Lower lobe of right lung (tissue), 2 donors: Measurements from ENCODE around the gene TPSG1. TPM values are rescaled to one million over a fixed set of nuclear protein-coding genes. Genes with fewer than 3 reads are reported as not detected.
"Not testable (repeated sequence)": the region's sequence is repeated elsewhere in the genome, so short reads cannot be mapped to it uniquely, and the experiment has no call there.

Experiments used
- ATAC-seq, 2 donors: fragments of 200-7000 bp; cut with Tn5 transposase; one replicate each; pipeline ENCODE4 v1.9.1; 2020 to 2022; ENCODE audit warnings: mild to moderate bottlenecking in 2 of 2, moderate library complexity in 2 of 2
- DNase-seq: peaks from one replicate; pipeline ENCODE4 v3.0.0-alpha.2; 2020
- H3K27ac ChIP-seq: fragments of 200-600 bp; one replicate; pipeline ENCODE4 v1.8.0; 2022
- H3K27me3 ChIP-seq: fragments of 200-600 bp; one replicate; pipeline ENCODE4 v1.8.0; 2022; ENCODE audit warnings: low read depth
- H3K36me3 ChIP-seq: fragments of 200-600 bp; one replicate; pipeline ENCODE4 v1.8.0; 2022; ENCODE audit warnings: mild to moderate bottlenecking
- H3K4me1 ChIP-seq: fragments of 200-600 bp; one replicate; pipeline ENCODE4 v1.8.0; 2022
- H3K4me3 ChIP-seq: fragments of 200-600 bp; one replicate; pipeline ENCODE4 v1.8.0; 2022; ENCODE audit warnings: mild to moderate bottlenecking
- H3K9me3 ChIP-seq: fragments of 200-600 bp; one replicate; pipeline ENCODE4 v1.8.0; 2022
- CTCF ChIP-seq: fragments of 200-600 bp; IDR thresholded peaks from one replicate; pipeline ENCODE4 v1.8.0; 2022; ENCODE audit warnings: antibody characterized with exemption, mild to moderate bottlenecking
- intact Hi-C: fragments of 100-400 bp; cut with DNase I; formaldehyde crosslinking; loops from one replicate; pipeline ENCODE4 v1.11.0; 2022
- total RNA-seq: library from RNA; stranded (reverse); fragmentation: NEBNext Ultra II Directional; extraction: Animal tissue kit (Norgen Biotek cat#: 25700); gene quantifications from one replicate; pipeline ENCODE4 v1.2.1, GENCODE V29; 2021
- donor health status: DM: no; HTN: yes; CAD: no; lungs with severe emphysema.

Gene TPSG1
- total RNA-seq, 1 donor from 2014 or later: 2.9 TPM

- H3K4me1 ChIP-seq: no peaks in the 10 kb centered on the region
- intact Hi-C loops: no loop called here
Observed at GRCh38 chr16:1200014-1200627, 24.9 kb downstream of the TPSG1 start.

DNA sequence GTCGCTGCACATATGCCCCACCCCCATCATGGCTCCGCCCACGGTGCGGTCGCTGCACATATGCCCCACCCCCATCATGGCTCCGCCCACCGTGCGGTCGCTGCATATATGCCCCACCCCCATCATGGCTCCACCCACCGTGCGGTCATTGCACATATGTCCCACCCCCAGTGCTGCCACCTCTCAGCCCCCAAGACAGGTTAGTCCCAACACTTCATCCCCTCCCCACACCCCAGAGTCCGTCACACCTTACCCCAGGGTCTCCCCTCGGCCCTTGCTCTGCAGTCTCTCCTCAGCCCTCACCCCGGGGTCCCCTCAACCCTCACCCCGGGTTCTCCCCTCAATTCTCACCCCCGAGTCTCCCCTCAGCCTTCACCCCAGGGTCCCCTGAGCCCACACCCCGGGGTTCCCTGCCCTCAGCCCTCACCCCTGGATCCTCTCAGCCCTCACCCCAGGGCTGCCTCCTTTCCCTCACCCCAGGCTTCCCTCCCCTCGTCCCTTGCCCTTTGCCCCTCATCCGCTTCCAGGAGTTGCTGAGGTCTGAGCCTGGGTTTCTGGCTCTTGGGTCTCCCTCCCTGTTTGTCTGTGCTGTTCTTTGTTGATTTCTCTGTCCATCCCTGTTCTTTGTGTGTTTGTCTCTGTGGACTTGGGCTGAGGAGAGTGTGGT is 25.6 kb downstream of the TPSG1 start:
- Histone ChIP-seq H3K9me3 (no peaks in the 10 kb centered on the region), H3K4me3 (no peak overlapping the region), H3K27ac (no peak overlapping the region), H3K36me3 (no peaks in the 10 kb centered on the region), H3K27me3 (no peaks in the 10 kb centered on the region), H3K4me1 (no peaks in the 10 kb centered on the region)
- TF ChIP-seq CTCF: no peak
- ATAC-seq (no peak), DNase-seq (no peak)
- intact Hi-C loops: no loop called here

More at GRCh38 chr16:1200014-1200627, 24.9 kb downstream of the TPSG1 start:
- Histone ChIP-seq H3K9me3 (no peaks in the 10 kb centered on the region), H3K27ac (no peak overlapping the region), H3K4me3 (no peak overlapping the region), H3K36me3 (no peaks in the 10 kb centered on the region), H3K27me3 (no peaks in the 10 kb centered on the region)
- TF ChIP-seq CTCF: no peak
- ATAC-seq: no peak
- no peak for DNase-seq

GRCh38 chr16:1198671-1199346 is 26.3 kb downstream of the TPSG1 start:
- H3K27me3 ChIP-seq, H3K36me3 ChIP-seq, intact Hi-C loops, H3K9me3 ChIP-seq, H3K4me3 ChIP-seq, H3K4me1 ChIP-seq, ATAC-seq, H3K27ac ChIP-seq, DNase-seq: not testable (repeated sequence)

- no peaks in the 10 kb centered on the region for H3K36me3 ChIP-seq
- DNase-seq: no peak
- ATAC-seq: no peak
- H3K9me3 ChIP-seq: no peaks in the 10 kb centered on the region
- intact Hi-C loops: no loop called here
- H3K27me3 ChIP-seq: no peaks in the 10 kb centered on the region
- no peak overlapping the region for H3K27ac ChIP-seq
- H3K4me3 ChIP-seq: no peak overlapping the region
- H3K4me1 ChIP-seq: no peaks in the 10 kb centered on the region
- no peak for TF ChIP-seq CTCF
Observed at GRCh38 chr16:1198194-1198593, 26.9 kb downstream of the TPSG1 start.

DNA sequence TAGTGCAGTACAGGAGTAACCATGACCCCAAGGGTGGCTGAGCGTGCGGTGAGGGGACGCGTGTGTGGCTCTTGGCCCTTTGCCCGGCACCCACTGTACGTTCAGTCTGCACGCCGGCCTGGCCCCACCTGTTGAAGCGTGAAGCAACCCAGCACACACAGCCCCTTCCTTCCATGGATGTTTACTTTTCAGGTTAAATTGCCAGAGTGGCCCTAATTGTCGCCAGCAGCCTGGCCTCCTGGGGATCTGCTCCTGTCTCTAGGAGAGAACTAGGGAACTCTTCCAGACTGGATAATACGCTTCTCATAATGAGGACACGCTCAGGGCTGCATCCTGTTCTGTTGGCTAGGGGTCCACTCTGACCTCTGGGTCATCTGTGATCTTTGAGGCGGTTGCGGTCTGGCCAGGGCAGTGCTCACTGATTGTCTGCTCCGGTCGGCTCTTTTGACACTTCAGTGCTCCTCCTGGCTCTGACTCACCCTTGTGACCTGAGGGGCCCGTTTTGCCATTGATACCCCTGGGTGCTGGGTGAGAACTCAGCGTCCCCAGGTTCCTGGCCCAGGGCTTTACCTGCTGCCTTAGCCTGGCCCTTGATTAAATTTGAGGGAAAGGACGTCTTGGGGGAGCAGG is 27.7 kb downstream of the TPSG1 start:
- intact Hi-C loops: no loop called here
- H3K4me1 ChIP-seq: no peaks in the 10 kb centered on the region
- H3K4me3 ChIP-seq: no peak overlapping the region
- no peak overlapping the region for H3K27ac ChIP-seq
- H3K27me3 ChIP-seq: no peaks in the 10 kb centered on the region
- no peak for TF ChIP-seq CTCF
- ATAC-seq (no peak), DNase-seq (no peak)
- H3K9me3 ChIP-seq: no peaks in the 10 kb centered on the region
- H3K36me3 ChIP-seq: no peaks in the 10 kb centered on the region
